Keratinocyte (primary cell): ENCODE results near the gene VAV2. TPM values are rescaled to one million over a fixed set of nuclear protein-coding genes. Genes with fewer than 3 reads are reported as not detected.

Experiments
- DNase-seq: peaks from one replicate; pipeline ENCODE4 v3.0.0-alpha.2; 2011; ENCODE audit warnings: low read depth, missing footprints, low spot score
- FAIRE-seq: peaks from 2 replicates; lab custom pipeline; 2011; peaks lifted over from hg19 to GRCh38; lab: Jason Lieb, UNC
- H2AFZ ChIP-seq: 2 replicates; pipeline ENCODE4 v1.6.0; 2012; ENCODE audit warnings: low read length, control low read depth, inconsistent platforms; ENCODE audit not compliant: control insufficient read depth
- H3K27ac ChIP-seq: 2 replicates; pipeline ENCODE4 v1.5.1; 2011; ENCODE audit warnings: low read length; ENCODE audit not compliant: control insufficient read depth, insufficient read depth
- H3K27me3 ChIP-seq: 3 replicates; pipeline ENCODE4 v1.6.0; 2011; ENCODE audit warnings: low read length; ENCODE audit not compliant: control insufficient read depth, insufficient read depth; ENCODE audit errors: extremely low read depth
- H3K36me3 ChIP-seq, 2 experiments: 2 replicates in 1 of 2; 3 replicates in 1 of 2; pipeline ENCODE4 v1.5.1; 2011; ENCODE audit warnings: low read length in 2 of 2, mild to moderate bottlenecking in 1 of 2; ENCODE audit not compliant: control insufficient read depth in 2 of 2, insufficient read depth in 2 of 2; ENCODE audit errors: extremely low read depth in 1 of 2
- H3K4me1 ChIP-seq: 3 replicates; pipeline ENCODE4 v1.5.1; 2011; ENCODE audit warnings: low read length; ENCODE audit not compliant: control insufficient read depth, insufficient read depth; ENCODE audit errors: extremely low read depth
- H3K4me2 ChIP-seq: 3 replicates; pipeline ENCODE4 v1.6.0; 2011; ENCODE audit warnings: low read depth, low read length; ENCODE audit not compliant: control insufficient read depth, insufficient read depth; ENCODE audit errors: extremely low read depth
- H3K4me3 ChIP-seq, 3 experiments: fragments of 200-600 bp in 1 of 3; sonication (generic) in 1 of 3; 2 replicates in 2 of 3; 3 replicates in 1 of 3; pipeline ENCODE4 v1.5.1; 2011 to 2016; ENCODE audit warnings: low read length in 3 of 3, mild to moderate bottlenecking in 3 of 3, control low read depth in 2 of 3, inconsistent platforms in 1 of 3, low read depth in 1 of 3, mixed read lengths in 1 of 3, mixed run types in 1 of 3, moderate library complexity in 1 of 3; ENCODE audit not compliant: control insufficient read depth in 2 of 3, insufficient read depth in 2 of 3; ENCODE audit errors: extremely low read depth in 1 of 3
- H3K79me2 ChIP-seq: 2 replicates; pipeline ENCODE4 v1.6.0; 2012; ENCODE audit warnings: low read length; ENCODE audit not compliant: control insufficient read depth, insufficient read depth
- H3K9ac ChIP-seq: 3 replicates; pipeline ENCODE4 v1.6.0; 2011; ENCODE audit warnings: low read length; ENCODE audit not compliant: control insufficient read depth, insufficient read depth; ENCODE audit errors: extremely low read depth
- H3K9me1 ChIP-seq: 3 replicates; pipeline ENCODE4 v1.6.0; 2011; ENCODE audit warnings: low read length; ENCODE audit not compliant: control insufficient read depth, insufficient read depth; ENCODE audit errors: extremely low read depth
- H3K9me3 ChIP-seq: 2 replicates; pipeline ENCODE4 v1.5.1; 2012; ENCODE audit warnings: low read depth, low read length; ENCODE audit not compliant: control insufficient read depth
- H4K20me1 ChIP-seq: 3 replicates; pipeline ENCODE4 v1.6.0; 2011; ENCODE audit warnings: low read length; ENCODE audit not compliant: control insufficient read depth, insufficient read depth; ENCODE audit errors: extremely low read depth
- EZH2 ChIP-seq: IDR thresholded peaks from one replicate; pipeline ENCODE4 v1.6.1; 2012; ENCODE audit warnings: inconsistent platforms, mild to moderate bottlenecking, low read length, moderate library complexity
- dilution Hi-C: fragments of 300-500 bp; cut with MboI; formaldehyde crosslinking; loops from one replicate; pipeline ENCODE4 v1.7.0; 2020; ENCODE audit warnings: low sequenced_read_pairs; ENCODE audit not compliant: extremely low pct_ligation_motif_present
- polyA plus RNA-seq, 5 experiments: library from polyadenylated mRNA; depleted of rRNA in 3 of 5; stranded (reverse) in 3 of 5; stranded (forward) in 1 of 5; unstranded in 1 of 5; fragments of >200 nt; gene quantifications; 1 replicate in 1 of 5; 2 replicates in 3 of 5; 3 replicates in 1 of 5; pipeline versions ENCODE4 v1.2.1 to v1.2.3, GENCODE V29; 2011 to 2012; ENCODE audit warnings: missing spikeins in 2 of 5, low read depth in 1 of 5, low replicate concordance in 1 of 5
- TF ChIP-seq, protein P1 (sequence below), 3 experiments: IDR thresholded peaks in 1 of 3; conservative IDR thresholded peaks in 1 of 3; optimal IDR thresholded peaks in 1 of 3; 2 replicates in 2 of 3; 3 replicates in 1 of 3; pipeline versions ENCODE3 to v1.5.1; 2011; ENCODE audit warnings: low read length in 3 of 3, mild to moderate bottlenecking in 3 of 3, moderate library complexity in 2 of 3, control low read depth in 1 of 3, inconsistent platforms in 1 of 3; ENCODE audit not compliant: insufficient read depth in 2 of 3; ENCODE audit errors: extremely low read depth in 1 of 3

The VAV2 gene
- polyA plus RNA-seq, 1 donor (not counting 4 experiments of a cell fraction or from before 2014, with no cell fraction given): 16.4 TPM

DNA sequence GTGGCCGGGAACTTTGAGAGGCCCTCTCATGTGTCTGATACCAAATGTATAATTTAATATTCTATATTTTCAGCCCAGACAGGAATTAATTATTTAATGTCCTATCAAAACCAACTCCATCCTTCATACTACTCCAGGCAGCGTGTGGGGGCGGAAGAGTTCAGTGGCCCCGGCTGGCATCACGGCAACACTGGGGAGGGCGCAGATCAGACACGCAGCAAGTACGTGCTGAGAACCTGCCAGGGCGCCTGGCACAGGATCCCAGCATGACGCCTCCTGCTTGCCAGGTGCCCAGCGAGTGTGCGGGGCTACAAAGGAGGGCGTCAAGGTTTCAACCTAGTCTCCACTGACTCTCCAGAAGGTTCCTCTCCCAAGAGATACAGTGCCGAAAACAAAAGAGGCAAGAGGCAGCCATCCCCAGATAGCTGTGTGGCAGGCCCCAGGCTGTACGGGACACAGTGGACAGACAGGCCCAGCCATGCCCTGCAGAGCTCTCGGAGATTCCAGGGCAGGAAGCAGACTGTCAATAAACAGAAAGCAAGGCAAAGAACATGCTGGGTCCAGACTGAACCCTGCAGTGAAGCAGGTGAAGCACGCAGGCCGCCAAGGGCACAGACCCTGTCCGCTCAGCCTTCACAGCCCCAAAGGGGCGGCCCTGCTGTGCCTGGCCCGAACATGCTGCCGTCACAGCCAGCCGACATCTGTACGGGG, 110.3 kb downstream of the VAV2 start:
- TF ChIP-seq EZH2: no peak
- TF ChIP-seq, protein P1, sequence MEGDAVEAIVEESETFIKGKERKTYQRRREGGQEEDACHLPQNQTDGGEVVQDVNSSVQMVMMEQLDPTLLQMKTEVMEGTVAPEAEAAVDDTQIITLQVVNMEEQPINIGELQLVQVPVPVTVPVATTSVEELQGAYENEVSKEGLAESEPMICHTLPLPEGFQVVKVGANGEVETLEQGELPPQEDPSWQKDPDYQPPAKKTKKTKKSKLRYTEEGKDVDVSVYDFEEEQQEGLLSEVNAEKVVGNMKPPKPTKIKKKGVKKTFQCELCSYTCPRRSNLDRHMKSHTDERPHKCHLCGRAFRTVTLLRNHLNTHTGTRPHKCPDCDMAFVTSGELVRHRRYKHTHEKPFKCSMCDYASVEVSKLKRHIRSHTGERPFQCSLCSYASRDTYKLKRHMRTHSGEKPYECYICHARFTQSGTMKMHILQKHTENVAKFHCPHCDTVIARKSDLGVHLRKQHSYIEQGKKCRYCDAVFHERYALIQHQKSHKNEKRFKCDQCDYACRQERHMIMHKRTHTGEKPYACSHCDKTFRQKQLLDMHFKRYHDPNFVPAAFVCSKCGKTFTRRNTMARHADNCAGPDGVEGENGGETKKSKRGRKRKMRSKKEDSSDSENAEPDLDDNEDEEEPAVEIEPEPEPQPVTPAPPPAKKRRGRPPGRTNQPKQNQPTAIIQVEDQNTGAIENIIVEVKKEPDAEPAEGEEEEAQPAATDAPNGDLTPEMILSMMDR (optimal IDR thresholded peaks at IDR 0.05 in 1 of 3, IDR thresholded peaks at IDR 0.05 in 1 of 3, conservative IDR thresholded peaks at IDR 0.05 in 1 of 3; ENCODE audit: extremely low read depth in 1 of 3, insufficient read depth in 2 of 3, low read length in 3 of 3): no peak
- peak; percentile 90 for FAIRE-seq
- dilution Hi-C loops: no loop called here
- H3K36me3 ChIP-seq: peaks cover 0 to 1% of the 10 kb centered on the region in 2 experiments
- peak overlapping the region; percentile 76 for H3K9ac ChIP-seq
- no peak overlapping the region for H2AFZ ChIP-seq
- H3K9me3 ChIP-seq: no peaks in the 10 kb centered on the region
- no peaks in the 10 kb centered on the region for H4K20me1 ChIP-seq
- H3K4me3 ChIP-seq: peak overlapping the region in 1 of 3 experiments; percentile 44
- DNase-seq: no peak
- peaks cover 6% of the 10 kb centered on the region for H3K9me1 ChIP-seq
- H3K79me2 ChIP-seq: peaks cover 59% of the 10 kb centered on the region
- H3K4me2 ChIP-seq: peak overlapping the region; percentile 72
- H3K27me3 ChIP-seq: no peaks in the 10 kb centered on the region
- H3K4me1 ChIP-seq: peaks cover 50% of the 10 kb centered on the region
- H3K27ac ChIP-seq: peak overlapping the region; percentile 91

DNA sequence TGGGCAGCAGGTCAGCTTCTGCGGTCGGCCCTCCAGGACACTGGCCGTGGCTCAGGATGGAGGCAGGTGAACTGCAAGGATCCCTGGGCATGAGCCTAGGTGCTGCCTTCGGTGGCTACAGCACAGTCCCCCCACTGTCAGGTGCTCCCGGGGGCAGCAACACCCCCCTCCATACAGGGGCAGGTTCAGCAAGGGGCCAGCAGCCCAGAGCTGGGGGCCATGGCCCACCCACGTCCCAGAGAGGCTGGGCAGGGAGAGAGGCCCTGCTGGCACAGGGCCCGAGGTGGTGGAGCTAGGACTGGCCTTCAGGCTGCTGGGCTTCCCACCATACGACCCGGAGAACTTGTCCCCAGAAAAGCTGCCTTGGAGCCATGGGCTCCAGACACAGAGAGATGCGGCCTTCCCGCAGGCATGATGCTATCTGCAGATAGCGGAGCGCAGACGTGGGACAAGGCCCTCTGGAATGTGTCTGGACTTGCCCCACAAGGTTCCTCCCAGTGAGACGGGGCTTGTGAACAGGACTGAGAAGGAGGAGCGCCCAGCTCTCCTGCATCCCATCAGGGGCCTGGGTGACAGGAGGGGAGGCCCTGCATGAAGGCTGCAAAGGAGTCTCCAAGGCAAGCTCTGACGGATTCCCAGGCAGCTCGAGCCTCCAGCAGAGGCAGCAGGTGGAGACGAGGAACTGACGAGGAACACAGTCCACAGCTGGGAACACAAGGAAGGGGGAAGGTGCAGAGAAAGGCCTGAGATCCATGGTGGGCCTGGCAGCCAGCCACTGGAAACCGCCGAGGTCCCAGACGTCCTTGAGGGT, 111.1 kb downstream of the VAV2 start:
- Histone ChIP-seq H3K4me2 (peak overlapping the region; percentile 72), H2AFZ (no peak overlapping the region), H3K4me1 (peaks cover 58% of the 10 kb centered on the region), H3K4me3 (no peak overlapping the region), H3K27me3 (no peaks in the 10 kb centered on the region), H3K9me1 (peaks cover 8% of the 10 kb centered on the region), H3K36me3 (peaks cover 0 to 1% of the 10 kb centered on the region in 2 experiments), H3K9me3 (no peaks in the 10 kb centered on the region), H3K79me2 (peaks cover 60% of the 10 kb centered on the region), H3K9ac (peak overlapping the region; percentile 76), H4K20me1 (no peaks in the 10 kb centered on the region), H3K27ac (peak overlapping the region; percentile 91)
- FAIRE-seq (peak; percentile 91), DNase-seq (peak; percentile 95)
- dilution Hi-C loops: no loop called here
- TF ChIP-seq, protein P1 (optimal IDR thresholded peaks at IDR 0.05 in 1 of 3, IDR thresholded peaks at IDR 0.05 in 1 of 3, conservative IDR thresholded peaks at IDR 0.05 in 1 of 3; ENCODE audit: extremely low read depth in 1 of 3, insufficient read depth in 2 of 3, low read length in 3 of 3): no peak
- no peak for TF ChIP-seq EZH2
